ENCODE measurements around the gene HNRNPUL2. TPM values are rescaled to one million over a fixed set of nuclear protein-coding genes. Genes with fewer than 3 reads are reported as not detected.
"Not testable (repeated sequence)": the region's sequence is repeated elsewhere in the genome, so short reads cannot be mapped to it uniquely, and the experiment has no call there.

The HNRNPUL2 gene
- total and polyA plus RNA-seq, 7 donors = 22.9 to 54.3 (median 30.7) TPM

DNA sequence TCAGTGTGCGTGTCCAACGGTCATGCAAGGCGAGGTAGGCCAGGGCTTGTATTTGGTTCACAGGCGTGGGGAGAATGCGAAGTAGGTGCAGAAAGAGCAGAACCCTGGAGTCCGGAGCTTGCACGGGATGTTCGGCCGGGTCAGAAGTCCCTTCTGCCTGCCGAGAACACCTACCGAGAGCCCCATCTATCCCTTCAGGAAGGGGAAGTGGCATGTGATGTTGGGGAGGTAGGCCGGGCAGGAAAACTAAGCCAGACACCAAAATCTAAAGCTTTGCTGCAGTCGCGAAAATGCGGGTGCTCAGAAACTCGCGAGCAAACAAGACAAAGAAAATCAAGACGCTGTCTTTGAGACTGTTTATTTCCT lies 43.5 kb upstream of the HNRNPUL2 start:
- peaks cover 9 to 28% (median 19%) of the 10 kb centered on the region in 4 donors for H3K36me3 ChIP-seq
- DNase-seq = peak; percentile 74
- peaks cover 0 to 28% (median 22%) of the 10 kb centered on the region in 4 donors for H3K4me1 ChIP-seq
- intact Hi-C loops (cut with DNase I) = loop anchor here (1.0 to 5.0 kb wide), 2 partner anchors 16 to 43 kb away; partner anchors contain the start of genes HNRNPUL2 and TTC9C
- TF ChIP-seq CTCF (IDR thresholded peaks at IDR 0.05) = no peak
- no peak for TF ChIP-seq POLR2AphosphoS5 (IDR thresholded peaks at IDR 0.05)
- no peak for TF ChIP-seq POLR2A (IDR thresholded peaks at IDR 0.05)
- TF ChIP-seq EP300 (IDR thresholded peaks at IDR 0.05) = no peak
- H3K27ac ChIP-seq = peak overlapping the region; percentile 91 to 96 (median 94)
- H3K27me3 ChIP-seq = no peaks in the 10 kb centered on the region
- no peaks in the 10 kb centered on the region for H3K9me3 ChIP-seq
- peak overlapping the region; percentile 62 to 73 (median 68) for H3K4me3 ChIP-seq
- WGBS, 2 donors = 1% methylated on average over 18 of the region's 18 CpGs

- intact Hi-C loops (cut with DNase I) = not testable (repeated sequence)
- peak overlapping the region; percentile 84 to 93 (median 86) for H3K27ac ChIP-seq
Measured at GRCh38 chr11:62760867-62761227, 33.6 kb upstream of the HNRNPUL2 start.

GRCh38 chr11:62757846-62758788 lies 30.9 kb upstream of the HNRNPUL2 start:
- DNase-seq = no peak
- 73 to 80% methylated on average over 9 of the region's 9 CpGs for WGBS, 2 donors
- Histone ChIP-seq H3K36me3 (no peaks in the 10 kb centered on the region), H3K27ac (no peak overlapping the region), H3K9me3 (no peaks in the 10 kb centered on the region), H3K4me1 (peaks cover 0 to 25% (median 21%) of the 10 kb centered on the region in 4 donors), H3K4me3 (no peak overlapping the region), H3K27me3 (no peaks in the 10 kb centered on the region)
- intact Hi-C loops (cut with DNase I) = no loop called here
- no peak for TF ChIP-seq POLR2A (IDR thresholded peaks at IDR 0.05)
- TF ChIP-seq EP300 (IDR thresholded peaks at IDR 0.05) = no peak
- no peak for TF ChIP-seq CTCF (IDR thresholded peaks at IDR 0.05)
- TF ChIP-seq POLR2AphosphoS5 (IDR thresholded peaks at IDR 0.05) = no peak

More at GRCh38 chr11:62760867-62761227, 33.6 kb upstream of the HNRNPUL2 start:
- Histone ChIP-seq H3K4me1 (peaks cover 0 to 24% (median 13%) of the 10 kb centered on the region in 4 donors), H3K36me3 (peaks cover 5 to 14% (median 6%) of the 10 kb centered on the region in 4 donors), H3K4me3 (peak overlapping the region; percentile 58 to 90 (median 70))
- not testable (repeated sequence) for H3K27me3 ChIP-seq, H3K9me3 ChIP-seq, DNase-seq
- WGBS, 2 donors = 26 to 37% methylated on average over 9 of the region's 9 CpGs

GRCh38 chr11:62755086-62755615 lies 27.9 kb upstream of the HNRNPUL2 start:
- no peak for DNase-seq
- peaks cover 0 to 32% (median 16%) of the 10 kb centered on the region in 4 donors for H3K4me1 ChIP-seq
- no peaks in the 10 kb centered on the region for H3K27me3 ChIP-seq
- H3K9me3 ChIP-seq = no peaks in the 10 kb centered on the region
- 40 to 73% methylated on average over 10 of the region's 10 CpGs for WGBS, 2 donors
- H3K4me3 ChIP-seq = no peak overlapping the region
- no peak for TF ChIP-seq EP300 (IDR thresholded peaks at IDR 0.05)
- TF ChIP-seq CTCF (IDR thresholded peaks at IDR 0.05) = no peak
- no peak for TF ChIP-seq POLR2A (IDR thresholded peaks at IDR 0.05)
- no peak for TF ChIP-seq POLR2AphosphoS5 (IDR thresholded peaks at IDR 0.05)
- peaks cover 0 to 13% (median 2%) of the 10 kb centered on the region in 4 donors for H3K36me3 ChIP-seq
- intact Hi-C loops (cut with DNase I) = no loop called here
- peak overlapping the region in 1 of 4 donors; percentile 94 for H3K27ac ChIP-seq
